IMR-90 (cell line): ENCODE data around the gene USP26. TPM values are rescaled to one million over a fixed set of nuclear protein-coding genes. Genes with fewer than 3 reads are reported as not detected.

Source experiments
- ATAC-seq: fragments of 200-7000 bp; cut with Tn5 transposase; 2 replicates; pipeline ENCODE4 v1.9.1; 2020; ENCODE audit warnings: low read depth, mild to moderate bottlenecking, moderate library complexity
- BruUV-seq: library from RNA; stranded (reverse); fragments of 400-500 nt; replicated peaks from 2 replicates; lab custom pipeline; 2021; lab: Mats Ljungman, UMichigan
- CTCF ChIA-PET: fragments of 300-600 bp; formaldehyde crosslinking; extraction: SDS; loops from one replicate; lab custom pipeline; 2021; ENCODE audit warnings: antibody characterized with exemption; lab: Yijun Ruan, JAX
- POLR2A ChIA-PET: fragments of 300-600 bp; sonication (Branson Sonifier 250); formaldehyde crosslinking; loops from one replicate; lab custom pipeline; 2022; ENCODE audit warnings: antibody characterized with exemption; ENCODE audit not compliant: unreplicated experiment; lab: Charles Lee
- DNase-seq: peaks from one replicate; pipeline ENCODE4 v3.0.0; 2013
- H2AFZ ChIP-seq: replicated peaks from 2 replicates; pipeline ENCODE3; 2013; ENCODE audit warnings: low read length, mild to moderate bottlenecking; ENCODE audit not compliant: poor library complexity
- H2AK5ac ChIP-seq: 2 replicates; pipeline ENCODE4 v1.6.1; 2013; ENCODE audit warnings: low read depth, low read length, inconsistent platforms
- H2AK9ac ChIP-seq: replicated peaks from 2 replicates; pipeline ENCODE3; 2013; ENCODE audit warnings: mild to moderate bottlenecking, low read depth, low read length, moderate library complexity; ENCODE audit not compliant: poor library complexity
- H2BK120ac ChIP-seq: 2 replicates; pipeline ENCODE4 v1.6.1; 2013; ENCODE audit warnings: low read depth, low read length, inconsistent platforms
- H2BK15ac ChIP-seq: 3 replicates; pipeline ENCODE4 v1.6.1; 2013; ENCODE audit warnings: low read depth, low read length, inconsistent platforms
- H2BK20ac ChIP-seq: 2 replicates; pipeline ENCODE4 v1.6.1; 2013; ENCODE audit warnings: low read depth, mild to moderate bottlenecking, inconsistent platforms, low read length, moderate library complexity
- H2BK5ac ChIP-seq: 2 replicates; pipeline ENCODE4 v1.6.1; 2013; ENCODE audit warnings: mild to moderate bottlenecking, low read depth, low read length, inconsistent platforms; ENCODE audit not compliant: poor library complexity, severe bottlenecking
- H3K14ac ChIP-seq: replicated peaks from 2 replicates; pipeline ENCODE4 v1.6.1; 2013; ENCODE audit warnings: low read depth, low read length, inconsistent platforms
- H3K18ac ChIP-seq: 2 replicates; pipeline ENCODE4 v1.6.1; 2013; ENCODE audit warnings: low read depth, low read length, control low read depth
- H3K23ac ChIP-seq: 2 replicates; pipeline ENCODE4 v1.6.1; 2013; ENCODE audit warnings: low read depth, low read length, inconsistent platforms
- H3K27ac ChIP-seq: 2 replicates; pipeline ENCODE4 v1.5.1; 2013; ENCODE audit warnings: mild to moderate bottlenecking, control low read depth, low read length; ENCODE audit not compliant: insufficient read depth
- H3K27me3 ChIP-seq: 2 replicates; pipeline ENCODE4 v1.6.1; 2013; ENCODE audit warnings: low read length; ENCODE audit not compliant: control insufficient read depth, insufficient read depth
- H3K36me3 ChIP-seq: 2 replicates; pipeline ENCODE4 v1.6.1; 2013; ENCODE audit warnings: low read length, mixed read lengths; ENCODE audit not compliant: control insufficient read depth, insufficient read depth
- H3K4ac ChIP-seq: 2 replicates; pipeline ENCODE4 v1.6.1; 2013; ENCODE audit warnings: low read depth, low read length, inconsistent platforms
- H3K4me1 ChIP-seq: 2 replicates; pipeline ENCODE4 v1.6.1; 2013; ENCODE audit warnings: low read length, mixed read lengths; ENCODE audit not compliant: control insufficient read depth, insufficient read depth
- H3K4me2 ChIP-seq: 2 replicates; pipeline ENCODE4 v1.6.1; 2013; ENCODE audit warnings: low read depth, mild to moderate bottlenecking, control low read depth, low read length, moderate library complexity
- H3K4me3 ChIP-seq: 2 replicates; pipeline ENCODE4 v1.5.1; 2013; ENCODE audit warnings: low read depth, mild to moderate bottlenecking, control low read depth, low read length, moderate library complexity; ENCODE audit not compliant: insufficient read depth
- H3K56ac ChIP-seq: 2 replicates; pipeline ENCODE4 v1.6.1; 2013; ENCODE audit warnings: low read length, inconsistent platforms; ENCODE audit not compliant: insufficient read depth; ENCODE audit errors: extremely low read depth
- H3K79me1 ChIP-seq, 2 experiments: 2 replicates each; pipeline ENCODE4 v1.6.1; 2013; ENCODE audit warnings: low read length in 2 of 2, inconsistent platforms in 1 of 2, low read depth in 1 of 2
- H3K9ac ChIP-seq: 2 replicates; pipeline ENCODE4 v1.6.1; 2013; ENCODE audit warnings: low read depth, low read length, control low read depth
- H3K9me1 ChIP-seq: 2 replicates; pipeline ENCODE4 v1.6.1; 2013; ENCODE audit warnings: low read length, inconsistent platforms; ENCODE audit not compliant: insufficient read depth
- H3K9me3 ChIP-seq: 2 replicates; pipeline ENCODE4 v1.6.1; 2013; ENCODE audit warnings: low read length; ENCODE audit not compliant: control insufficient read depth, insufficient read depth
- H4K20me1 ChIP-seq: 2 replicates; pipeline ENCODE4 v1.6.1; 2013; ENCODE audit warnings: low read length, inconsistent platforms; ENCODE audit not compliant: insufficient read depth
- H4K5ac ChIP-seq: 2 replicates; pipeline ENCODE4 v1.6.1; 2013; ENCODE audit warnings: mild to moderate bottlenecking, low read depth, low read length, control low read depth
- H4K8ac ChIP-seq, 2 experiments: 2 replicates each; pipeline ENCODE4 v1.6.1; 2013; ENCODE audit warnings: low read depth in 2 of 2, low read length in 2 of 2, control low read depth in 1 of 2, inconsistent platforms in 1 of 2
- H4K91ac ChIP-seq: 2 replicates; pipeline ENCODE4 v1.6.1; 2013; ENCODE audit warnings: low read depth, low read length, inconsistent platforms; ENCODE audit not compliant: insufficient read depth
- BHLHE40 ChIP-seq: fragments of 150-350 bp; IDR thresholded peaks from 2 replicates; pipeline ENCODE4 v1.6.1; 2016; ENCODE audit warnings: mild to moderate bottlenecking, low read depth, low read length
- CEBPB ChIP-seq: IDR thresholded peaks from 2 replicates; pipeline ENCODE4 v1.6.1; 2012; ENCODE audit warnings: low read depth, low read length, improper control_type of control experiment
- CHD1 ChIP-seq: IDR thresholded peaks from 2 replicates; pipeline ENCODE4 v1.6.1; 2012; ENCODE audit warnings: low read depth, low read length, improper control_type of control experiment
- FOS ChIP-seq: fragments of 150-350 bp; IDR thresholded peaks from 2 replicates; pipeline ENCODE4 v1.6.1; 2016; ENCODE audit warnings: low read depth, low read length
- MAFK ChIP-seq: IDR thresholded peaks from 2 replicates; pipeline ENCODE4 v1.6.1; 2012; ENCODE audit warnings: low read depth, low read length, improper control_type of control experiment
- MXI1 ChIP-seq: IDR thresholded peaks from 2 replicates; pipeline ENCODE4 v1.6.1; 2012; ENCODE audit warnings: low read depth, mild to moderate bottlenecking, low read length, moderate library complexity, borderline replicate concordance
- NFE2L2 ChIP-seq: fragments of 150-350 bp; IDR thresholded peaks from 2 replicates; pipeline ENCODE4 v1.6.1; 2016; ENCODE audit warnings: low read depth, mild to moderate bottlenecking, low read length
- RAD21 ChIP-seq: IDR thresholded peaks from 2 replicates; pipeline ENCODE4 v1.6.1; 2012; ENCODE audit warnings: low read length, improper control_type of control experiment
- RFX5 ChIP-seq: IDR thresholded peaks from 2 replicates; pipeline ENCODE4 v1.8.0; 2012; ENCODE audit warnings: low read depth, mild to moderate bottlenecking, low read length, moderate library complexity
- SMC3 ChIP-seq: fragments of 150-350 bp; IDR thresholded peaks from 2 replicates; pipeline ENCODE4 v1.6.1; 2016; ENCODE audit warnings: low read depth, mild to moderate bottlenecking, antibody characterized with exemption, low read length, moderate library complexity
- dilution Hi-C: fragments of 300-500 bp; cut with HindIII; formaldehyde crosslinking; loops from one replicate; pipeline ENCODE4 v1.14.3; 2018; ENCODE audit warnings: low sequenced_read_pairs; ENCODE audit not compliant: unreplicated experiment
- in situ Hi-C: fragments of 300-500 bp; cut with MboI; formaldehyde crosslinking; loops from 3 replicates; pipeline ENCODE4 v1.14.3; 2019; ENCODE audit warnings: low sequenced_read_pairs, inconsistent platforms, mixed read lengths
- intact Hi-C: fragments of 100-400 bp; cut with micrococcal nuclease; formaldehyde crosslinking; loops from 2 replicates; pipeline ENCODE4 v1.10.0; 2022
- polyA plus RNA-seq, 3 experiments: library from polyadenylated mRNA; depleted of rRNA; stranded (reverse); fragments of >200 nt; gene quantifications; 2 replicates each; pipeline ENCODE4 v1.2.3, GENCODE V29; 2012; ENCODE audit warnings: low replicate concordance in 1 of 3
- total RNA-seq: library from RNA; depleted of rRNA; stranded (reverse); fragments of >200 nt; gene quantifications from 2 replicates; pipeline ENCODE4 v1.2.3, GENCODE V29; 2012
- TF ChIP-seq, protein P1 (sequence below): fragments of 150-350 bp; IDR thresholded peaks from 2 replicates; pipeline ENCODE4 v1.6.1; 2016; ENCODE audit warnings: low read depth, mild to moderate bottlenecking, low read length, moderate library complexity, borderline replicate concordance
- TF ChIP-seq, protein P2 (sequence below): conservative IDR thresholded peaks from 2 replicates; pipeline ENCODE4 v1.5.1; 2012; ENCODE audit warnings: mild to moderate bottlenecking, low read depth, low read length, improper control_type of control experiment
- TF ChIP-seq, protein P3 (sequence below): fragments of 150-350 bp; IDR thresholded peaks from 2 replicates; pipeline ENCODE4 v1.6.1; 2017; ENCODE audit warnings: mild to moderate bottlenecking, antibody characterized with exemption, low read length, low read depth

The USP26 gene
- total and polyA plus RNA-seq, 2 of the 4 experiments (the other 2 are of a cell fraction), result not detected

DNA sequence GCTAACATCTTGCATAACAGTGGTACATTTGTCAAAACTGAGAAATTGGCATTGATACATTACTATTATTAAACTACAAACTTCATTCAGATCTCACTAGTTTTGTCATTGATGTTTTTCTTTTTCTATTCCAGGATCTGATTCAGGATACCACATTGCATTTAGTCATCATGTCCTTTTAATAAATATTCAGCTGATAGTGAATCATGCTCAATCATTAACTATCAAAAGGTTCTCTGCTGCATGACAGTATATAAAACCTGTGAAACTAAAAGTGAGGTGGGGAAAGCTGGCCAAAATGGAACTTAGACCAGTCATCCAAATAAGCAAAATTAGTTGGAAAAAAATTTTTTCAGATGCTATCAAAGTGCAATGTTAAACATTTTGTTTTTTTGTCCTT lies 110.4 kb downstream of the USP26 start:
- H3K4me1 ChIP-seq, result no peaks in the 10 kb centered on the region
- no peak overlapping the region for H3K14ac ChIP-seq
- no peak for ATAC-seq
- CTCF ChIA-PET, result no interaction called here
- H3K4me3 ChIP-seq, result no peak overlapping the region
- TF ChIP-seq BHLHE40, result no peak
- TF ChIP-seq CEBPB, result no peak
- no peak for TF ChIP-seq NFE2L2
- TF ChIP-seq, protein P1, sequence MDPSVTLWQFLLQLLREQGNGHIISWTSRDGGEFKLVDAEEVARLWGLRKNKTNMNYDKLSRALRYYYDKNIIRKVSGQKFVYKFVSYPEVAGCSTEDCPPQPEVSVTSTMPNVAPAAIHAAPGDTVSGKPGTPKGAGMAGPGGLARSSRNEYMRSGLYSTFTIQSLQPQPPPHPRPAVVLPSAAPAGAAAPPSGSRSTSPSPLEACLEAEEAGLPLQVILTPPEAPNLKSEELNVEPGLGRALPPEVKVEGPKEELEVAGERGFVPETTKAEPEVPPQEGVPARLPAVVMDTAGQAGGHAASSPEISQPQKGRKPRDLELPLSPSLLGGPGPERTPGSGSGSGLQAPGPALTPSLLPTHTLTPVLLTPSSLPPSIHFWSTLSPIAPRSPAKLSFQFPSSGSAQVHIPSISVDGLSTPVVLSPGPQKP, result no peak
- TF ChIP-seq RAD21, result no peak
- TF ChIP-seq CHD1, result no peak
- TF ChIP-seq, protein P2, sequence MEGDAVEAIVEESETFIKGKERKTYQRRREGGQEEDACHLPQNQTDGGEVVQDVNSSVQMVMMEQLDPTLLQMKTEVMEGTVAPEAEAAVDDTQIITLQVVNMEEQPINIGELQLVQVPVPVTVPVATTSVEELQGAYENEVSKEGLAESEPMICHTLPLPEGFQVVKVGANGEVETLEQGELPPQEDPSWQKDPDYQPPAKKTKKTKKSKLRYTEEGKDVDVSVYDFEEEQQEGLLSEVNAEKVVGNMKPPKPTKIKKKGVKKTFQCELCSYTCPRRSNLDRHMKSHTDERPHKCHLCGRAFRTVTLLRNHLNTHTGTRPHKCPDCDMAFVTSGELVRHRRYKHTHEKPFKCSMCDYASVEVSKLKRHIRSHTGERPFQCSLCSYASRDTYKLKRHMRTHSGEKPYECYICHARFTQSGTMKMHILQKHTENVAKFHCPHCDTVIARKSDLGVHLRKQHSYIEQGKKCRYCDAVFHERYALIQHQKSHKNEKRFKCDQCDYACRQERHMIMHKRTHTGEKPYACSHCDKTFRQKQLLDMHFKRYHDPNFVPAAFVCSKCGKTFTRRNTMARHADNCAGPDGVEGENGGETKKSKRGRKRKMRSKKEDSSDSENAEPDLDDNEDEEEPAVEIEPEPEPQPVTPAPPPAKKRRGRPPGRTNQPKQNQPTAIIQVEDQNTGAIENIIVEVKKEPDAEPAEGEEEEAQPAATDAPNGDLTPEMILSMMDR, result no peak
- no peak for TF ChIP-seq FOS
- no peak for TF ChIP-seq MXI1
- no peak for TF ChIP-seq RFX5
- no peak for TF ChIP-seq MAFK
- TF ChIP-seq SMC3, result no peak
- TF ChIP-seq, protein P3, sequence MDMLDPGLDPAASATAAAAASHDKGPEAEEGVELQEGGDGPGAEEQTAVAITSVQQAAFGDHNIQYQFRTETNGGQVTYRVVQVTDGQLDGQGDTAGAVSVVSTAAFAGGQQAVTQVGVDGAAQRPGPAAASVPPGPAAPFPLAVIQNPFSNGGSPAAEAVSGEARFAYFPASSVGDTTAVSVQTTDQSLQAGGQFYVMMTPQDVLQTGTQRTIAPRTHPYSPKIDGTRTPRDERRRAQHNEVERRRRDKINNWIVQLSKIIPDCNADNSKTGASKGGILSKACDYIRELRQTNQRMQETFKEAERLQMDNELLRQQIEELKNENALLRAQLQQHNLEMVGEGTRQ, result no peak
- H2BK5ac ChIP-seq, result no peak overlapping the region
- no peaks in the 10 kb centered on the region for H3K79me1 ChIP-seq
- H4K91ac ChIP-seq, result no peak overlapping the region
- POLR2A ChIA-PET, result no interaction called here
- peaks cover 2% of the 10 kb centered on the region; the same call in 1 of the 2 replicates for H3K27me3 ChIP-seq
- in situ Hi-C loops, result no loop called here
- intact Hi-C loops, result no loop called here
- no peak for DNase-seq
- no peak overlapping the region for H3K23ac ChIP-seq
- H3K27ac ChIP-seq, result no peak overlapping the region
- H2AK5ac ChIP-seq, result no peak overlapping the region
- no peaks in the 10 kb centered on the region for H3K36me3 ChIP-seq
- H4K5ac ChIP-seq, result no peak overlapping the region
- H3K9ac ChIP-seq, result no peak overlapping the region
- no peak overlapping the region for H2BK120ac ChIP-seq
- no peak overlapping the region for H2AK9ac ChIP-seq
- no peaks in the 10 kb centered on the region for H4K20me1 ChIP-seq
- H2AFZ ChIP-seq, result no peak overlapping the region
- H3K9me3 ChIP-seq, result no peaks in the 10 kb centered on the region
- H3K4ac ChIP-seq, result no peak overlapping the region
- no peak overlapping the region for H3K4me2 ChIP-seq
- H4K8ac ChIP-seq, result no peak overlapping the region
- H2BK20ac ChIP-seq, result no peak overlapping the region
- H3K18ac ChIP-seq, result no peak overlapping the region
- H2BK15ac ChIP-seq, result no peak overlapping the region
- BruUV-seq, result no TSS peak
- H3K9me1 ChIP-seq, result no peaks in the 10 kb centered on the region
- dilution Hi-C loops, result no loop called here
- no peak overlapping the region for H3K56ac ChIP-seq
